Measurements from ENCODE around the gene VPS8. TPM values are rescaled to one million over a fixed set of nuclear protein-coding genes. Genes with fewer than 3 reads are reported as not detected.

Gene VPS8
- total RNA-seq, 1 experiment from 2014 or later = 39.7 TPM

DNA sequence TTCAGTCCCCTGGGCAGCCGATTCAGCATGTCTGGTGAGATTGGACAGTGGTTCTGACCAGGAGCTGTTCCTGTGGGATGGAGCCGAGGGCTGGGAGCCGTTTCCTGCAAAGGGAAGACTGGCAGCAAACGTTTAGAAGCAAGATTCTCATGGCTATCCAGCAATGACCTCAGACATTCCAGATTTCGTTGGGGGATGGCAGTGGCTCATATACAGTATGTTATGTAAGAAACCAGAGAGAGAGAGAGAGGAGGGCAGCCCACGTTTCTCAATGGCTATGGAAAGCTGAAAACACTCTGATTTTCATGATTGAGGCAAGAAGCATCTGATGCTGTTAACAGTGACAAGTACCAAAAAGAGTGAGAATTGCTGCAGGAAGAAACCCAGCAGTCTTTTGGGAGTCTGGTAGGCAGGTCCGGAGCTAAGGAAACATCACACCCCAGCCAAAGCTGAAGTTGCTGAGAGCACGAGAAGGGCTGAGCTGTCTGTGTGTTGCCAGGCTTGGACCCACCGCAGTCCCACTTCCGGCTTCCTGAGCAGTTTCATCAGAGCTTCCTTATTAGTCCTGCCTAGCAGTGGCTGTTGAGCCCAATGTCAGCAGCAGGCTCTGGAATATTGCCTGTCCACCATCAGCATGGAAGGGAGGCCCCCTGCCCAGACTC lies 25.6 kb upstream of the VPS8 start:
- Histone ChIP-seq H2BK5ac (ENCODE audit: insufficient read length, low read length) (no peak overlapping the region), H2BK20ac (ENCODE audit: low read depth, low read length, poor library complexity, severe bottlenecking) (no peak overlapping the region), H3K27me3 (ENCODE audit: insufficient read depth, low read length) (no peaks in the 10 kb centered on the region), H3K23ac (ENCODE audit: insufficient read length, low read depth, low read length) (no peak overlapping the region), H3K18ac (ENCODE audit: insufficient read length, low read depth, low read length) (no peak overlapping the region), H2AK5ac (ENCODE audit: insufficient read length, low read length) (no peak overlapping the region), H3T11ph (ENCODE audit: low read length) (no peak overlapping the region), H4K20me1 (ENCODE audit: control insufficient read depth, insufficient read depth, insufficient read length) (no peaks in the 10 kb centered on the region), H3K9me3 (ENCODE audit: control insufficient read depth, low read depth, low read length) (no peaks in the 10 kb centered on the region), H3K79me2 (ENCODE audit: insufficient read depth, low read length) (no peaks in the 10 kb centered on the region), H3K14ac (ENCODE audit: insufficient read depth, low read length) (no peak overlapping the region), H3K27ac (ENCODE audit: insufficient read length, low read depth, low read length) (no peak overlapping the region), H2BK12ac (ENCODE audit: insufficient read length, low read depth, low read length) (no peak overlapping the region), H3K56ac (ENCODE audit: insufficient read length, low read depth, low read length) (no peak overlapping the region), H4K5ac (ENCODE audit: insufficient read length, low read depth, low read length) (no peak overlapping the region), H3K4ac (ENCODE audit: low read depth, low read length) (no peak overlapping the region), H3K23me2 (ENCODE audit: insufficient read length, low read depth, low read length, poor library complexity, severe bottlenecking) (no peaks in the 10 kb centered on the region), H3K4me1 (ENCODE audit: insufficient read depth, low read length) (peaks cover 4% of the 10 kb centered on the region; the same call in 1 of the 2 replicates), H3K4me2 (ENCODE audit: insufficient read depth, insufficient read length, low read length) (no peak overlapping the region), H2BK15ac (ENCODE audit: low read depth, low read length) (no peak overlapping the region), H2BK120ac (ENCODE audit: low read depth, low read length, poor library complexity, severe bottlenecking) (no peak overlapping the region), H3K9ac (ENCODE audit: extremely low read depth, insufficient read length, low read length) (no peak overlapping the region), H4K8ac (replicated peaks; ENCODE audit: insufficient read length, low read depth, low read length) (no peak overlapping the region), H4K91ac (ENCODE audit: insufficient read length, low read depth, low read length) (no peak overlapping the region), H3K79me1 (ENCODE audit: insufficient read depth, low read depth, low read length, poor library complexity, severe bottlenecking) (no peaks in the 10 kb centered on the region), H2AFZ (ENCODE audit: low read length) (no peak overlapping the region)
- H3K27me3 Mint-ChIP-seq (ENCODE audit: low read depth) = peaks cover 13% of the 10 kb centered on the region
- peaks cover 18 to 23% of the 10 kb centered on the region in 2 experiments for H3K4me1 Mint-ChIP-seq
- WGBS (ENCODE audit: extremely low coverage, insufficient read length, low lambda C conversion rate) = no CpG with 5 or more reads among the region's 10 CpGs
- no peak for DNase-seq
- no peaks in the 10 kb centered on the region for H3K9me3 Mint-ChIP-seq
- no peak overlapping the region for H3K27ac Mint-ChIP-seq
- no peak overlapping the region for H3K4me3 Mint-ChIP-seq
- H3K36me3 Mint-ChIP-seq (ENCODE audit: insufficient read depth in 1 of 3, low read depth in 3 of 3) = no peaks in the 10 kb centered on the region; a peak in 1 of 7 replicates
- TF ChIP-seq, protein P1, sequence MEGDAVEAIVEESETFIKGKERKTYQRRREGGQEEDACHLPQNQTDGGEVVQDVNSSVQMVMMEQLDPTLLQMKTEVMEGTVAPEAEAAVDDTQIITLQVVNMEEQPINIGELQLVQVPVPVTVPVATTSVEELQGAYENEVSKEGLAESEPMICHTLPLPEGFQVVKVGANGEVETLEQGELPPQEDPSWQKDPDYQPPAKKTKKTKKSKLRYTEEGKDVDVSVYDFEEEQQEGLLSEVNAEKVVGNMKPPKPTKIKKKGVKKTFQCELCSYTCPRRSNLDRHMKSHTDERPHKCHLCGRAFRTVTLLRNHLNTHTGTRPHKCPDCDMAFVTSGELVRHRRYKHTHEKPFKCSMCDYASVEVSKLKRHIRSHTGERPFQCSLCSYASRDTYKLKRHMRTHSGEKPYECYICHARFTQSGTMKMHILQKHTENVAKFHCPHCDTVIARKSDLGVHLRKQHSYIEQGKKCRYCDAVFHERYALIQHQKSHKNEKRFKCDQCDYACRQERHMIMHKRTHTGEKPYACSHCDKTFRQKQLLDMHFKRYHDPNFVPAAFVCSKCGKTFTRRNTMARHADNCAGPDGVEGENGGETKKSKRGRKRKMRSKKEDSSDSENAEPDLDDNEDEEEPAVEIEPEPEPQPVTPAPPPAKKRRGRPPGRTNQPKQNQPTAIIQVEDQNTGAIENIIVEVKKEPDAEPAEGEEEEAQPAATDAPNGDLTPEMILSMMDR (conservative IDR thresholded peaks at IDR 0.05) = no peak
